GM18520 (cell line): ENCODE data around the gene ADGRE1.
"Not testable (repeated sequence)": the region's sequence is repeated elsewhere in the genome, so short reads cannot be mapped to it uniquely, and the experiment has no call there.

Experiments
- ATAC-seq: cut with Tn5 transposase; IDR thresholded peaks from one replicate; pipeline ENCODE4 v1.9.1; 2021; ENCODE audit not compliant: unreplicated experiment

Gene ADGRE1

GRCh38 chr19:6887316-6887715 is at the start of gene ADGRE1:
TSS of gene ADGRE1 (plus strand) at chr19:6887579. CDS start at chr19:6887609, 30 bp downstream.
- no peak for ATAC-seq

GRCh38 chr19:6838062-6838655 is 49.2 kb upstream of the ADGRE1 start:
- ATAC-seq = no peak

- ATAC-seq = no peak
These were observed 44.3 kb upstream of the ADGRE1 start for GRCh38 chr19:6842871-6843607.

GRCh38 chr19:6847828-6848200 is 39.6 kb upstream of the ADGRE1 start:
- no peak for ATAC-seq

GRCh38 chr19:6848986-6849385 is 38.4 kb upstream of the ADGRE1 start:
- ATAC-seq = no peak

GRCh38 chr19:6849876-6850275 is 37.5 kb upstream of the ADGRE1 start:
- ATAC-seq = no peak

GRCh38 chr19:6851359-6851758 is 36.0 kb upstream of the ADGRE1 start:
- no peak for ATAC-seq

GRCh38 chr19:6852001-6852400 is 35.4 kb upstream of the ADGRE1 start:
- ATAC-seq = no peak

- ATAC-seq = no peak
These were observed 33.5 kb upstream of the ADGRE1 start for GRCh38 chr19:6853868-6854267.

GRCh38 chr19:6854758-6855157 is 32.6 kb upstream of the ADGRE1 start:
- ATAC-seq = no peak

GRCh38 chr19:6856749-6857372 is 30.5 kb upstream of the ADGRE1 start:
- ATAC-seq = no peak

- no peak for ATAC-seq
These were observed 25.6 kb upstream of the ADGRE1 start for GRCh38 chr19:6861683-6862286.

- ATAC-seq = peak; percentile 43
These were observed 24.7 kb upstream of the ADGRE1 start for GRCh38 chr19:6862673-6863078.

- ATAC-seq = no peak
These were observed 22.9 kb upstream of the ADGRE1 start for GRCh38 chr19:6864325-6864940.

- ATAC-seq = no peak
These were observed 21.5 kb upstream of the ADGRE1 start for GRCh38 chr19:6865849-6866248.

- no peak for ATAC-seq
These were observed 20.6 kb upstream of the ADGRE1 start for GRCh38 chr19:6866741-6867151.

GRCh38 chr19:6868351-6868750 is 19.0 kb upstream of the ADGRE1 start:
- no peak for ATAC-seq

- ATAC-seq = not testable (repeated sequence)
These were observed 18.1 kb upstream of the ADGRE1 start for GRCh38 chr19:6869151-6869882.

GRCh38 chr19:6873708-6874431 is 13.5 kb upstream of the ADGRE1 start:
- ATAC-seq = no peak

GRCh38 chr19:6875218-6875617 is 12.2 kb upstream of the ADGRE1 start:
- no peak for ATAC-seq
